ENCODE data around the gene RENBP.
A peak's percentile ranks its signal among the peaks of the same experiment; 100 is the strongest.

RENBP gene

DNA sequence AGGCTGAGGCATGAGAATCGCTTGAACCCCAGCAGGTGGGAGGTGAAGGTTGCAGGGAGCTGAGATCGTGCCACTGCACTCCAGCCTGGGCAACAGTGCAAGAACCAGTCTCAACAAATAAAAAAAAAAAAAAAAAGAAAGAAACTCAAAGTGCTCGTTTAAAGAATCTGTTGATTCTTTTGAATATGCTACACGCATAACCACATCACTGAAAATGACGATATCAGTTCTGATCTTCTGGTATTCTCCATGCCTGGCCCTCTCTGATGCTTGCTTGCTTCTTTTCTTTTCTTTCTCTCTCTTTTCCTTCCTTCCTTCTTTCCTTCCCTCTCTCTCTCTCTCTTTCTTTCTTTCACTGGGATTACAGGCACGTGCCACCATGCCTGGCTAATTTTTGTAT, 32.6 kb downstream of the RENBP start:
- DNase-seq: no peak

DNA sequence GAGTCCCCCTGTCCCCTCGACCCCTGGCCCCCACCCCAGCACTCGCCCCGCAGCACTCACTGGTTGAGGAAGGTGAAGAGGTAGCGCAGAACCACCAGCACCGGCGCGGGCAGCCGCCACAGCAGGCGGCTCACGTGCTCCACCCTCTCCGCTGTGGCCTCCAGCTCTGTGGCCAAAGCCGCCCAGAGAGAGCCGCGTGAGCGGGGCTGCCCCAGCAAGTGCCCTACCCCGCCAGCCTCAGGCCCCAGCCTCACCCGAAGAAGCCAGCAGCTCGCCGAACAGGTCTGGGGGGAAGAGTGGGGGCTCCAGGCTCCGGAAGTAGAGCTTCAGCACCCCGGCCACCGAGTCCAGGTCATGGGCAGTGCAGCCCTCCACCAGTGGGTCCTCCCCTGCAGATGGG, 34.0 kb downstream of the RENBP start:
- DNase-seq: no peak

DNA sequence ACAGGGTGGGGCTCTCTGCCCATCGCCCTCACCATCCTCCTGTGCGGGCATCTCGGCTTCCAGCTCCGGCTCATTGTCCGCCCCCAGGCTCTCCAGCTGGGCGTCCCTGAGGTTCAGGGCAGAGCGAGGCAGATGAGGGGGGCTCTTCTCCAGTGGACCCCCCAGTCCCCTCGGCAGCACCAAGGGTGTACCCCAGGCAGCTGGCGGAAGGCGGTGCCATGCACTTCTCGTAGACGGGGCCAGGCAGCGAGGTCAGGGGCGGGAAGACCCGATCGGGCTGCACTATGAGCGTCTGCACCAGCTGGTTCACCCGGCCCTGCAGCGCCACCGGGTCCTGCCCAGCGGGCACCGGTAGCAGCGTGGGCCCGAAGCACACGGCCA, 34.5 kb downstream of the RENBP start:
- DNase-seq: no peak

DNA sequence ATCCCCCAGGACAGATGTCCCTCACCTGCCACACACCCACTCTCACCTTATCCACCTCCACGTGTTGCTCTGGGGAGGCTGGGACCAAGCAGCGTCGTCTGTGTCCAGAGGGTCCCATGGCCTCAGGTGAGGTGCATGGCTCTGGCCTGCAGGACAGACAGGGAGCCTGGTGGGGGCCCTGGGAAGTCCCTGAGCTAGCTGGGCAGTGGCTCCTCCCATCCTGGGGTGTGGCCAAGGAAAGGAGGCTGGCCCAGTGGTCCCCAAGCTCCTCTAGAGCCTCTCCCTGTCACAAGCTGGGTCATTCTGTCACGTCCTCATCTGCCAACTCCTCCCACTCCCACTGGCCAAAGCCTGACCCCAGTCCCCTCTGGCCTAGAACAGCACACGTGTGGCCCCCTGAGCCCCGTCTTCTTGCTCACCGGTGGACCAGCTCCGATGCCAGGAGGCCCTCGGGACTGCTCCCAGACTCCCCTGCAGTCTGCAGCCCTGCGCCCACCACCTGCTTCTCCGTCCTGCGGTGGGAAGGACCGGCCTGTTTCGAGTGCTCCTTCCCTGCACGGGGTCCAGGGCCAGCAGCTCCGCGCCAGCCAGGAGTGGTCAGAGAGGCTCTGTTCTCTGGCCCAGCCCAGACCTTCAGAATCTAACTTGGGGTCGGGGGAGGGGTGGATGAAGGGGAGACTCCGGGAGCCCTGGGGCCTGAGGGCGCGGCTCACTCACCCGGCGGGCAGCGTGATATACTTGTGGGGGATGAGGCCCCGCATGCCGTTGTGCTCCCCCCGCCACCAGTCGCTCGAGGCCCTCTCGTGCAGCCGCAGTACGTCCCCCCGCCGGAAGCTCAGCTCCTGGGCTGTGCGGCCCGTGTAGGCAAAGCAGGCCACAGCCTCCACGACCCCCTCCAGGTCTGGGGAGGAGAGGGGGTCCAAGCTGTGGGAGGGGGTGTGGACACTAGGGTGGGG, 35.1 kb downstream of the RENBP start:
- DNase-seq: no peak

DNA sequence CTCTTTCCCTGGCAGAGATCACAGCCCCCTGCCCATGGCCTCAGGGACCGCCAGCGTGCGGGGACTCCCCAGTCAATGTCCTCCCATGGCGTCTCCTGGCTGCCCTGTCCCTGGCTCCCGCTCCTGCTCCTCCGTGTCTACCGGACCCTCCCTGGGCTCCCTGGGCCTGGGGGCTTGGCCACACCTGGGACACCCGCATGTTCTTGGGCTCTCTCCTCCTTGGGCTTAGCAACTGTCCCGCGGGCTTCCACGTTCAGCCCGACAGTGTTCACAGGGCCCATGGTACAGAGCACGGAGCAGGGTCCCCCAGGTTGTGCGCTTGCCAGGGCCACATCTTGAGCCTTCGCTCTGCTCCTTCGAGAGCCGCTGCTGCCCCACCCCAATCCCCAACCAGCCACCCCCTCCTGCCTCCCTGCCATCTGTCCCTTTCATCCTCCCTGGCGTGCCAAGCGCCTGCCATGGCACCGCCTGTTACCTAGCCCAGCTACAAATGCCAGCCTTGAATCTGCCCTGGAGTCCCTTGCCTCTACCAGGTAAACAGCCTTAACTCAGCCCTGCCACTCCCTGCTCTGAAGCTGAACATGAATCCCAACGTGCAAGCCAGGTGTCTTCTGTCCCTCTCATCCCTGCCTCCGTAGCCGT, 36.1 kb downstream of the RENBP start:
- DNase-seq: no peak

DNA sequence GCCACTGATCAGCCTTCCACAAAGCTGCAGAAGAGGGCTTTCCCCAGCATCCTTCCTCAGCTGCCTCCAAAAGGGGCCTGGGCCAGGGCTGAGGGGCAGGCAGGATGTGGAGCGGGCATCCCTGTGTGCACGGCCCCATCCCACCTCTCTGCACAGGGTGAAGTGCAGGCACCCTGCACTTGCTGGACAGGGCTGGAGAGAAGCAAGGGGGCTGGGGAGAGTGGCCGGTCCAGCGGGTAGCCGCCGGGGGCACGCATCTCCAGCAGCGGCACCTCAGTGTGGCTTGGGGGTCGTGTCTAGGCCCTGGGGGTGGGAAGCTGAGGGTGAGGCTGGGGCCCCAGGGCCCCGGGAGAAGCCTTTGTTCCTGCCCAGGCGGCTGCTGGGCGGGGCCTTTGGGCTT, 37.0 kb downstream of the RENBP start:
- no peak for DNase-seq

DNA sequence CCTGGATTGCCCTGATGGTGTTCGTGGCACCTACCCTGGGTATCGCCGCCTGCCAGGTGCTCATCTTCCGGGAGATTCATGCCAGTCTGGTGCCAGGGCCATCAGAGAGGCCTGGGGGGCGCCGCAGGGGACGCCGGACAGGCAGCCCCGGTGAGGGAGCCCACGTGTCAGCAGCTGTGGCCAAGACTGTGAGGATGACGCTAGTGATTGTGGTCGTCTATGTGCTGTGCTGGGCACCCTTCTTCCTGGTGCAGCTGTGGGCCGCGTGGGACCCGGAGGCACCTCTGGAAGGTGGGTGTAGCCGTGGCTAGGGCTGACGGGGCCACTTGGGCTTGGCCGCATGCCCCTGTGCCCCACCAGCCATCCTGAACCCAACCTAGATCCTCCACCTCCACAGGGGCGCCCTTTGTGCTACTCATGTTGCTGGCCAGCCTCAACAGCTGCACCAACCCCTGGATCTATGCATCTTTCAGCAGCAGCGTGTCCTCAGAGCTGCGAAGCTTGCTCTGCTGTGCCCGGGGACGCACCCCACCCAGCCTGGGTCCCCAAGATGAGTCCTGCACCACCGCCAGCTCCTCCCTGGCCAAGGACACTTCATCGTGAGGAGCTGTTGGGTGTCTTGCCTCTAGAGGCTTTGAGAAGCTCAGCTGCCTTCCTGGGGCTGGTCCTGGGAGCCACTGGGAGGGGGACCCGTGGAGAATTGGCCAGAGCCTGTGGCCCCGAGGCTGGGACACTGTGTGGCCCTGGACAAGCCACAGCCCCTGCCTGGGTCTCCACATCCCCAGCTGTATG, 38.1 kb downstream of the RENBP start:
- DNase-seq: no peak

DNA sequence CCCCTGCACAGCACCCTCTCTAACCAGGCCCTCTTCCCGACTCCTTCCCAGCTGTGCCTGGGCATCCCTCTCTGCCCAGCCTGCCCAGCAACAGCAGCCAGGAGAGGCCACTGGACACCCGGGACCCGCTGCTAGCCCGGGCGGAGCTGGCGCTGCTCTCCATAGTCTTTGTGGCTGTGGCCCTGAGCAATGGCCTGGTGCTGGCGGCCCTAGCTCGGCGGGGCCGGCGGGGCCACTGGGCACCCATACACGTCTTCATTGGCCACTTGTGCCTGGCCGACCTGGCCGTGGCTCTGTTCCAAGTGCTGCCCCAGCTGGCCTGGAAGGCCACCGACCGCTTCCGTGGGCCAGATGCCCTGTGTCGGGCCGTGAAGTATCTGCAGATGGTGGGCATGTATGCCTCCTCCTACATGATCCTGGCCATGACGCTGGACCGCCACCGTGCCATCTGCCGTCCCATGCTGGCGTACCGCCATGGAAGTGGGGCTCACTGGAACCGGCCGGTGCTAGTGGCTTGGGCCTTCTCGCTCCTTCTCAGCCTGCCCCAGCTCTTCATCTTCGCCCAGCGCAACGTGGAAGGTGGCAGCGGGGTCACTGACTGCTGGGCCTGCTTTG, 38.9 kb downstream of the RENBP start:
- DNase-seq: no peak

DNA sequence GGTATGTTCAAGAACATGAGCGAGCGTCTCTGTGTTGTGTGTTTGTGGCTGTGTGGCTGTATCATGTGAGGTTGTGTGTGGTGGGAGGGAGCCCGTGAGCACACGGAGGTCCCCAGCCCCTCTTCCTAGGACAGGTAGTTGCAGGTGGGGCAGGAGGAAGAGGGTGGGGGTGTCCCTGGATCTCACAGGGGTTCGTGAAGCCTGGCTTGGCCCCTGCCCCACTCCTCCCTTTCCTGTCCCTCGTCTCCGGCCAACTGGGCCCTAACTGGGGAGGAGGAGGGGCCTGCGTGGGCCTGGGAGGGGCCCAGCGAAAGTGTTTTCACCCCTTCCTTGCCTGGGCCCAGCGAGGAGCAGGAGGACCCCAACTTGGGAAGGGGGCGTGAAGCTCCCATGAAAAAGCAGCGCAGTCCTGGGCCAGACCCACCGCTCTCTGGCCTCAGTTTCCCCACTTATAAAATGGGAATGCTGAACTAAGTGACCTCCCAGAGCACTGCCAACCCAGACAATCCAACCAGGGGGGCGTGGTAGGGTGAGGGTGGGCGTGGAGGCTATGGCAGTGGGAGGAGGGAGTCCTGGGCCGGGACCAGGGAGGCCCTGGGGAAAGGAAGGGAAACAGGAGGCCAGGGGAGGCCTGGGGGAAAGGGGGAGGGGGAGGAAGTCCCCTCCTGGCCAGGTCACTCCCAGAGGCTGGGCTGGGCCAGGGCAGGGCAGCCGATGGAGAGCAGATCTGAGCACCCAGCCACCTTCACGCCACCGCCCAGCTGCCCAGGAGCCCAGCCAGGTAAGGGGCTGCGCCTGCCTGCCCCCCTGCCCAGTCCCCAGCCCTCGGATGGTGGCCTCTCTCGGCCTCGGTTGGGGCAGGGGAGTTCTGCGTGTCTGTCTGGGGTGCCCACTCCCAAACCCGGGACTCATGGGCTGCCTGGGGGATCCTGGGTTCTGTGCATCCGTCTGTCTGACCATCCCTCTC, 40.2 kb downstream of the RENBP start, which contains the start of gene AVPR2:
Gene AVPR2, plus strand, starts transcription at position 683 of the 967 bp plus-strand sequence. CDS start 473 bp downstream, outside the sequence.
- no peak for DNase-seq

DNA sequence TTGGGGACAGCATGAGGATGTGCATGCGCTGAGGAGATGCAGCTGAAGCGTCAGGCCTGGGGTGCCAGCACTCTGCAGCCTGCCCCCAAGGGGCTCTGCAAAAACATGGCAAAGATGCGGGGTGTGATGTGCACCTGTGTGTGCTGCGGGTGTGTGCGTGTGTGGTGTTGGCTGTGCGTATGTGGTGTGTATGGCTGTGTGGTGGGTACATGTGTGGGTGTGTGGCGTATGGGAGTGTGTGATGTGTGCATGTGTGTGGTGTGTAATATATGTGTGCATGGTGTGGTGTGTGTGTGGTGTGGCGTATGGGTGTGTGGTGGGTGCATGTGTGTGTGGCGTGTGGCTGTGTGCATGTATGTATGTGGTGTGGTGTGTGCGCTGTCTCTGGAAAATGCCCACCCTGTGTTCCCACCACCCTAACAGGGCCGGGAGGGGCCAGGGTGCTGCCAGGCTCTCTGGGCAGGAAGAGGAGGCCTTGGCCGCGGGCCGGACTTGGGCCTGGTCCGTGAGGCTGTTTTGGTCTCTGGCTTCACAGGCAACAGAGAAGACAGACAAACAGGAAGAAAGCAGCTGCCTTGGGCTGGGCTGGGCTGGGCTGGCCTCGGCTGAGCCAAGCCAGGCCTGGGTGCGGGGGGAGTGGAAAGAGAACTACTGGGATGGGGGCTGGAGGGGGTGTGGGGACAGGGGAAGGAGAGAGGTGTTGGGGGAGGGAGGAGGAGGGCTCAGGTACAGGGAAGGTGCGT, 41.0 kb downstream of the RENBP start:
- DNase-seq: no peak

DNA sequence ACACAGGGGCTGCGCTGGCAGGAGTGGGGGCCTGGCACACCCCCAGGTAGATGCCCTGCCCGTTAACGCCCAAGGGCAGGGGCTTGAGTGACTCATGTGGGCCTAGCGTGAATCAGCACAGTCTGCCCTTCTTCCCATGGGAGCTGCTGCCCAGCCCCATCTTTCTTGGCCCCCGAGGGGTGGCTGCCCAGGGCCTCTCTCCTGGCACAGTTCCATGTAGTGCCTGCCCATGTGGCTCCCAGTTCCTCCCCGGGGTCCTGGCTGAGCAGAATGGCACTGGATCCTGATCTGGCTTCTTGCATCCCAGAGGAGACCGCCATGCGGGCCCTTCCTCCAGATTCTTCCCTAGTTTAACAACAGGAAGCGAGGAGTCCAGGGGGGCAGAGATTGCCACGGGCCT, 42.1 kb downstream of the RENBP start:
- no peak for DNase-seq

DNA sequence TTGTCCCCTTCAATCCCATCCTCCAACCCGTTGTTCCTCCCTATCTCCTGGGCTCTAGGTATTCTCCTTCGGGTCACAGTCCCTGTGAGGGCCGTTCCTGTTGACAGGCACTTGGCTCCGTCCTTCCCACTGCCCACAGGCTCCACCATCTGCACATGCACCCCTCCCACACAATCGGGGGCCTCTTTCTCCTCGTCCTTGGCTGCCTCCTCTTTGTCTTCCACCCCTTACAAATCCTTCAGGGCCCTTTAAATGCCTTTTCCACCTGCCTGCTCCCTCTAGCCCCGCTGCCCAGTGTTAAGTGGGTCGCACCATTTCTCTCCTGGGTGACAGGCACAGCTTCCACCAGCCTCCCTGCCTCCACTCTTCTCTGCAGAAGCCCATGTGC, 42.7 kb downstream of the RENBP start:
- no peak for DNase-seq

DNA sequence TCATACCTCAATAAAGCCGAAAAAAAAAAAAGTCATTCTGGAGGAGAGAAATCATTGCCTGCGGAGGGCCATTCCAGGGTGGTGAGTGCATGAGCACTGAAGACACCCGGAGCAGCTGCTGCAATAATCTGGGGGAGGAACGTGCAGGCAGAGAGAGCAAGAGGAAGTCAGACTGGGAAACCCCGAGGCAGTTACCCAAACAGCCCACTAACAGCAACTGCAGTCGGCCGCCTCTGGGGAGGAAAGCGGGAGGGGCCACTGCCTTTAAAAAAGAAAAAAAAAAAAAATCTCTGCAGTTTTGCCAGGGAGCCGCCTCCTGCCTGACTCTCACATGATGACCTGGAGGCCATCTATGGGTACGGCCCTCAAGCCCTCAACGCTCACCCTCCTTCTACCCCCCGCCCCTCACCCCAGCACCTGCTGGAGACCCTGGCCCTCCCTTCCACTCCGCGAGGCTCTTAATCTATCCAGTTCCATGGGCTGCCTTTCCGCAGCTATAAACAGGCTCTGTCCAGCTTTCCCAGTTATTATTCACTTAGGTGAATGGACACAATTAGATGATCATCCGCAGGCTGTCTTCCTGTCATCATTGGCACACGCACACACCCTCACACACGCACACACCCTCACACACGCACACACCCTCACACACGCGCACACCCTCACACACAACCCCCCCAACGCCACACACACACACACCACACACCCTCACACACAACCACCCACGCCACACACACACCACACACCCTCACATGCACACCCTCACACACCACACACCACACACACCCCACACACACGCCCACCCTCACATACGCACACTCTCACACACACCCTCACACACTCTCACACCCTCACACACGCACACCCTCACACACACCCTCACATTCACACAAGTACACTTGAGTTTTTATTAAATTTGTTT, 43.4 kb downstream of the RENBP start:
- DNase-seq: peak; percentile 53

DNA sequence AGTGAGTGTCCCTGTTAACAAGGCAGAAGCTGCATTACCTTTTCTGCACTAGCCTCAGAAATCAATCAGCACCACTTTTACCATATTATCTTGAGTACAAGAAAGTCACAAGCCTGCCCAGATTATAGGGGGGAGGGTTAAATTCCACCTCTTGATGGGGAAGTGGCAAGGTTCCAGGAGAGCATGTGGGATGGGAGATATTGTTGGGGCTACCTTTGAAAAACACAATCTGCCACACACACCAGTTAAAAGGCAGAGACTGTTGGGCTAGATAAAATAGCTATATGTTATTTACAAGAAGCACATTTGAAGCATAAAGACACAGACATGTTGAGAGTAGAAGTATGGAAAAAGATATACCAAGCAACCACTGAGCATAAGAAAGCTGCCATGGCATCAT, 46.5 kb downstream of the RENBP start:
- no peak for DNase-seq

DNA sequence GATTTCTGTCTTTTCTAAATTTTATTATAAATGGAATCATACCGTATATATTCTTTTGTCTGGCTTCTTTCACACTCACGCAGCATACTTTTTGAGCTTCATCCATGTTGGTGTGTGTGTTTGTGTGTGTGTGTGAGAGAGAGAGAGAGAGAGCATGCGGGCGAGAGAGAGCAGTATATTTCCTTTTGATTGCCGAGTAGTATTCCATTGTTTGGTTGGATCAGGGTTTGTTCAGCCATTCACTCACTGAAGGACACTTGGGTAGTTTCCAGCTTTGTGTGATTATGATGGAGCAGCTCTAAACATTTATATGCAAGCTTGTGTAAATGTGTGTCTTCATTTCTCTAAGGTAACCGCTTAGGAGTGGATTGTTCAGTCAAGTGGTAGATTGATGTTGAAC, 55.3 kb downstream of the RENBP start:
- DNase-seq: no peak

DNA sequence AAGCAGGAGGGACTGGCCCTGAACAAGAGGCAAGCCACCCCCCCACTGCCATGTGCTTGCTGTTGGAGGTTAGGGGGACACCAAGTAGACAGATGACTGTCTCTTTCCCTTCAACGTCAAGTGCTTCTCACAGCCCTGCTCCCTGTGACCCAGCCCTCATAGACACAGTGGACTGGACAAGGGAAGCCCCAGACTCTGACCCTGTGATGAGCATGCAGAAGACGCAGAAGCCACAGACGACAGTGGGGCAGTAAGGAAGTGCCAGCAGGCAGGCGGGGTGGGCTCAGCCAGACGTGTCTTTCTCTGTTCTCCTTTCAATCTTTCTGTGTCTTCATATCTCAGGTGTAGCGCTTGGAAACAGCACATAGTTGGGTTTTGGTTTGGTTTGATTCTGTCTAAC, 56.1 kb downstream of the RENBP start:
- DNase-seq: no peak

DNA sequence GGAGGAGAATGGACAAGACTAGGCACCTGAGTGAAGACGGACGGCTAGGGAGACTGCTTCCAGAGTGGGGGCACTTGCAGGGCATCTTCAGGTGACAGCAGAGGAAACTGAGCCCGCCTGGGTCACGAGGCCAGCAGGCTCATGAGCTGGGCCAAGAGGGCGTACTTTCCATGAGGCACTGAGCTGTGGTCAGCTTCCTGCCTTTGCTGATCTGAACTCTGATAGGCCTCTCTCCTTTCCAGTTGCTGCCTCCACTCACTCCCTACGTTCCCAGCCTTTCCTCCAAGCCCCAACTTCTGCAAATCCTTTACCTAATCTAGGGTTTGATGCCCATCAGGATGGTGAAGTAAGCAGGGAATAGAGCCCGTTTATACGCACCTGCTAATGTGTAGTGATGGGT, 57.1 kb downstream of the RENBP start:
- no peak for DNase-seq

DNA sequence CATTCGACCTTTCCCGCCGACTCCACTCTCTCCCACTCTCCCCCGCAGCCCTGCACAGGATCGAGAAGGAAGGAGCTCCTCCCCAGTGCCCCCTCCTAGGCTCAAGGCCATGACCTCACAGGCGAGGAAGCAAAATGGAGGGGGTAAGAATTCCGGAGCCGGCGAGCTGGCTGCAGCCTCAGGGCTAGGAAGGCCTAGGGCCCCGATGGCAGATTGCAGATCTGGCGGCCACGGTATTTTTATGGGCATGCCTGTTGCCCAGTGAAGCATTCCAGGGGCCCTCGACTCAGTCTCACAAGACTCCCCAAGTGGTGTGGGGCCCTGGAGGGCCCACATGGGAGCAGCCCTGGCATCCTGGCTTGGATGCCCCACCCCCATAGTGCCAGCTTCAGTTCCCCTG, 57.5 kb downstream of the RENBP start:
- no peak for DNase-seq

DNA sequence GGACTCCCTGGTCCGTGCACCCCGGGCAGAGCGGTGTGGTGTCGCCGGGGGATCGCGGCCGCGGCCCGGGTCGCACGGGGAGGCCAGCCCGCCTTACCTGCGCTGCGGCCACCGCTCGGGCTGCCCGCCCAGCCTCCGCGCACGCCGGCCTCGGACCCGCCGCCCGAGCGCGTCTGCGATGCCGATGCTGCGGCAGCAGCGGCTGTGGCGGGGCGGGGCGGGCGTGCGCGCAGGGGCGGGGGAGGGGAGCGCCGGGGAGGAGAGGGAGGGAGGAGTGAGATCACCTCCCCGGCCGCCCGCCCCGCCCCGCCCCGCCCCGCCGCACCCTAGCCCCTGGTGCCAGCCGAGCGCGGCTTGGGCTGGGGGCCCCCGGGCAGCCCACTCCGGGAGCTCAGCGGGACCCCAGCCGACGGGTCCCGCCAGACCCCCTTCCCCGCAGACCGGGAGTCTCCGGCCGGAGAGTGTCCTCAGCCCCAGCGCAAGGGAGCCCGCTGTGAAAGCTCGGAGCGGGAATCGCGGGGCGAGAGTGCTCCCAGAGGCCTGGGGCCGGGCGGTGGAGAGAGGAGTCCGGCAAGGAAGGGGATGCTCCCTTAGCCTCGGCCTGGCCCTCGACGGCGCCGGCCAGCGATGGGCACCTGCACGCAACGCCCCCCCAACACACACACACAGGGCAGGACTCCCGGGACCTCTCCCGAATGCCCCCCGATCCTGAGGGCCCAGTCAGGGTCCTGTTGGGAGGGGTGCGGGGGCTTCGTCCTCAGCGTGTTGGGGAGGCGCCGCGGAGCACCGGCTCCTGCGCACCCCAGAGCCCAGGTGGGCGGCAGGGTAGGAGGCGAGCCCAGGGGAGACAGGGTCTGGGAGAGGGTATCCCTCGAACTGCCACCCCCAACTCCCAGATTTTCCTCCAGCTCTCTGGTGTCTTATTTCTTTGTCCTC, 58.2 kb downstream of the RENBP start, which contains the start of gene L1CAM:
Gene L1CAM, minus strand, starts transcription at position 206 of the 936 bp plus-strand sequence. CDS start 10,337 bp downstream, outside the sequence.
- DNase-seq: no peak
